Nephron progenitor cell (in vitro differentiated cells): ENCODE measurements around the gene HNF4A.

Experiments
- DNase-seq: peaks from one replicate; pipeline ENCODE4 v3.0.0; 2021
- H3K27ac Mint-ChIP-seq: 2 replicates; pipeline ENCODE4 v1.8.0; 2021; ENCODE audit warnings: mild to moderate bottlenecking, moderate library complexity, mixed read lengths
- H3K27me3 Mint-ChIP-seq: 2 replicates; pipeline ENCODE4 v1.8.0; 2021; ENCODE audit warnings: mild to moderate bottlenecking, low read depth, mixed read lengths; ENCODE audit not compliant: poor library complexity
- H3K36me3 Mint-ChIP-seq: 2 replicates; pipeline ENCODE4 v1.8.0; 2021; ENCODE audit warnings: low read depth, mixed read lengths
- H3K4me1 Mint-ChIP-seq: 2 replicates; pipeline ENCODE4 v1.8.0; 2021; ENCODE audit warnings: mixed read lengths
- H3K4me3 Mint-ChIP-seq: 2 replicates; pipeline ENCODE4 v1.8.0; 2021; ENCODE audit warnings: mild to moderate bottlenecking, moderate library complexity, mixed read lengths
- H3K9me3 Mint-ChIP-seq: 2 replicates; pipeline ENCODE4 v1.8.0; 2021; ENCODE audit warnings: mild to moderate bottlenecking, moderate library complexity, mixed read lengths
- TF ChIP-seq, protein P1 (sequence below): fragments of 200-600 bp; sonication (generic); IDR thresholded peaks from 2 replicates; pipeline ENCODE4 v1.5.0; 2021; ENCODE audit warnings: antibody characterized with exemption

HNF4A gene

DNA sequence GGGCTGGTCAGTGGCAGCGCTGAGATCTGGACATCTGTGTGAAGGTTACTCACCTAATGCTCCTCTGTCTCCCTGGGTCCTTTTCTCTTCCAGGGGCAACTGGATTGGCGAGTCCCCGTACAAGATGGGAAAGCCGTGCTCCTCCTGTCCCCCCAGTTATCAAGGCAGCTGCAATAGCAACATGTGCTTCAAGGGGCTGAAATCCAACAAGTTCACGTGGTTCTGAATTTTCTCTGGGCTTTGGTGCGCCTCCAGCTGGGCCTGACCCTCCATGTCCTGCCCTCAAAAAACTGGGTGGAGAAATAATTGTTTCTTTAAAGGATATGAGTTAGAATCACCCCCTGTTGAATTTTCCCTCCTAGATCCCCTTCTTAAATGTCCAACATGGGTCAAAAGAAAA, 4.9 kb upstream of the HNF4A start:
- TF ChIP-seq, protein P1, sequence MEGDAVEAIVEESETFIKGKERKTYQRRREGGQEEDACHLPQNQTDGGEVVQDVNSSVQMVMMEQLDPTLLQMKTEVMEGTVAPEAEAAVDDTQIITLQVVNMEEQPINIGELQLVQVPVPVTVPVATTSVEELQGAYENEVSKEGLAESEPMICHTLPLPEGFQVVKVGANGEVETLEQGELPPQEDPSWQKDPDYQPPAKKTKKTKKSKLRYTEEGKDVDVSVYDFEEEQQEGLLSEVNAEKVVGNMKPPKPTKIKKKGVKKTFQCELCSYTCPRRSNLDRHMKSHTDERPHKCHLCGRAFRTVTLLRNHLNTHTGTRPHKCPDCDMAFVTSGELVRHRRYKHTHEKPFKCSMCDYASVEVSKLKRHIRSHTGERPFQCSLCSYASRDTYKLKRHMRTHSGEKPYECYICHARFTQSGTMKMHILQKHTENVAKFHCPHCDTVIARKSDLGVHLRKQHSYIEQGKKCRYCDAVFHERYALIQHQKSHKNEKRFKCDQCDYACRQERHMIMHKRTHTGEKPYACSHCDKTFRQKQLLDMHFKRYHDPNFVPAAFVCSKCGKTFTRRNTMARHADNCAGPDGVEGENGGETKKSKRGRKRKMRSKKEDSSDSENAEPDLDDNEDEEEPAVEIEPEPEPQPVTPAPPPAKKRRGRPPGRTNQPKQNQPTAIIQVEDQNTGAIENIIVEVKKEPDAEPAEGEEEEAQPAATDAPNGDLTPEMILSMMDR, result no peak
- Mint-ChIP-seq H3K4me1 (peaks cover 8% of the 10 kb centered on the region), H3K27me3 (no peaks in the 10 kb centered on the region), H3K27ac (no peak overlapping the region), H3K4me3 (no peak overlapping the region), H3K36me3 (no peaks in the 10 kb centered on the region), H3K9me3 (no peaks in the 10 kb centered on the region)
- DNase-seq, result no peak

- no peak for DNase-seq
- no peak overlapping the region for H3K4me3 Mint-ChIP-seq
- TF ChIP-seq, protein P1, result no peak
- H3K9me3 Mint-ChIP-seq, result no peaks in the 10 kb centered on the region
- H3K4me1 Mint-ChIP-seq, result peaks cover 8% of the 10 kb centered on the region
- no peak overlapping the region for H3K27ac Mint-ChIP-seq
- H3K36me3 Mint-ChIP-seq, result no peaks in the 10 kb centered on the region
- no peaks in the 10 kb centered on the region for H3K27me3 Mint-ChIP-seq
These were observed 461 bp upstream of the HNF4A start for GRCh38 chr20:44354979-44355497.

- TF ChIP-seq, protein P1, result no peak
- no peaks in the 10 kb centered on the region for H3K36me3 Mint-ChIP-seq
- no peak overlapping the region for H3K4me3 Mint-ChIP-seq
- no peaks in the 10 kb centered on the region for H3K9me3 Mint-ChIP-seq
- peaks cover 8% of the 10 kb centered on the region for H3K4me1 Mint-ChIP-seq
- no peaks in the 10 kb centered on the region for H3K27me3 Mint-ChIP-seq
- no peak overlapping the region for H3K27ac Mint-ChIP-seq
- no peak for DNase-seq
These were observed 839 bp downstream of the HNF4A start for GRCh38 chr20:44356353-44356723.

DNA sequence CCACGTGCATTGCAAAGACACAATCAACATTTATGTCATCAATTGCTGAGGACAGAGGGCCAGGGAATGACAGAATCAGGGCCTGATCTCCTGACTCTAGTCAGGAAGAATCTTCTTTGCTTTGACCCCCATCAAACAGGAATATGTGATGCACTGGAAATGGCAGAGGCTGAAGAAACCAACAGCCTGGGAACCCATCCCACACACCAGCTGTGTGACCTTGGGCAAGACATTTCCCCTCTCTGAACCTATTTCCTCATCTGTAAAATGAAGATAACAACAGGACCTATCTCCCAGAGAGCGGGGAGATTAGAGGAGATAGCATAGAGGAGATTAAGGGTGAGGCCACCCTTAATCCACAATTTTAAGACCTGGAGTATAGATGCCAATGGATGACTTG, 1.5 kb downstream of the HNF4A start:
- DNase-seq, result no peak
- TF ChIP-seq, protein P1, result no peak
- H3K9me3 Mint-ChIP-seq, result no peaks in the 10 kb centered on the region
- H3K27ac Mint-ChIP-seq, result no peak overlapping the region
- peaks cover 4% of the 10 kb centered on the region for H3K4me1 Mint-ChIP-seq
- no peak overlapping the region for H3K4me3 Mint-ChIP-seq
- peaks cover 4% of the 10 kb centered on the region for H3K27me3 Mint-ChIP-seq
- no peaks in the 10 kb centered on the region for H3K36me3 Mint-ChIP-seq

DNA sequence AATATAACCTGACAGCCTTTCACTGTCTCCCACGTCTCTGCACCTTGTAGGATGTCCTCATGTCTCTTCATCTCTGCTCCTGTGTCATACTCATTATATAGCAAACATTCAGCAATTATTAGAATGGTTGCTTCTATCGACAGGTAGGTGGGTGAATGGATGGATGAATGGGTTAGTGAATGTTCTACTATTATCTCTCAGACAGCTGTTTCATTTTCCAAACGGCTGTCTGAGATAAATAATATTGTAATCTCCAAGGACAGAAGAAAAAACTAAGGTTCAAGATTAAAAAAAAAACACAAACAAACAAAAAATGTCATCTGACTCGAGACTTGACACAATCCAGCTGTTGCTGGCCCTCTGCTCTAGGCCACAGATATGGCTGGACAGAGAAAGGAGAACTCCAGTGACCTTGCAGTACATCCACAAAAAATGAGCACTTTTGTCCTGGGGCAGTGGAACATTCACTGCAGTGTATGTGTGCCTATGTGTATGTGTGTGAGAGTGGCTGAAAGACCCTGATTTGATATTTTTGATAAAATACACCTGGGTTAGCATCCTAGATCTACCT, 2.1 kb downstream of the HNF4A start:
- TF ChIP-seq, protein P1, result no peak
- H3K9me3 Mint-ChIP-seq, result no peaks in the 10 kb centered on the region
- no peak overlapping the region for H3K4me3 Mint-ChIP-seq
- no peaks in the 10 kb centered on the region for H3K4me1 Mint-ChIP-seq
- peaks cover 7% of the 10 kb centered on the region for H3K27me3 Mint-ChIP-seq
- no peak overlapping the region for H3K27ac Mint-ChIP-seq
- DNase-seq, result no peak
- H3K36me3 Mint-ChIP-seq, result no peaks in the 10 kb centered on the region

DNA sequence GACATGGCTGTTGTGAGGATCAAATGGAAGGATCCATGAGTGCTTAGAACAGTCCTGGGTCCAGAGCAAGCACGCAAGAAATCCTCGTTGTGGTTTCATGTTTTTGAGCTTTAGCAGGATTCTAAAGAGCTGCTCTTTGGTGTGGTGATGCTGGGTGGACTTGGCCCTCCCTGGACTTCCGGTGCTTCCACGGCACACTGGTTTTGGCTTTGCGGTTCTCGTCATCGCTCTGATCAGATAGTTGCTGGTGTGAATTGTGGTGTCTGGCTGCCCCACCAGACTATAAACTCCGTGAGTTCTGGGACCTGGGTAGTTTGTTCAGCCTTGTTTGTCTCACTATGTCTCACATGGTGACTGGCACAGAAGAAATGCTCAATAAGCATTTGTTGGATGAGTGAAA, 3.3 kb downstream of the HNF4A start:
- TF ChIP-seq, protein P1, result no peak
- Mint-ChIP-seq H3K27ac (no peak overlapping the region), H3K4me3 (no peak overlapping the region), H3K4me1 (no peaks in the 10 kb centered on the region), H3K27me3 (peaks cover 11% of the 10 kb centered on the region), H3K36me3 (no peaks in the 10 kb centered on the region), H3K9me3 (no peaks in the 10 kb centered on the region)
- no peak for DNase-seq
